D721Med (cell line): ENCODE results near the gene ZSCAN5C.
"Not testable (repeated sequence)": the region's sequence is repeated elsewhere in the genome, so short reads cannot be mapped to it uniquely, and the experiment has no call there.

Experiments used
- DNase-seq: peaks from one replicate; pipeline ENCODE4 v3.0.0; 2011; ENCODE audit warnings: low spot score; ENCODE audit not compliant: insufficient read length
- FAIRE-seq: peaks from 2 replicates; lab custom pipeline; 2011; peaks lifted over from hg19 to GRCh38; lab: Jason Lieb, UNC
- CTCF ChIP-seq: IDR thresholded peaks from 2 replicates; pipeline ENCODE4 v1.5.1; 2012; ENCODE audit warnings: mild to moderate bottlenecking, control low read depth; ENCODE audit not compliant: insufficient read depth; ENCODE audit errors: missing control alignments

ZSCAN5C gene

GRCh38 chr19:56193981-56194640 is 8.0 kb upstream of the ZSCAN5C start:
- no peak for FAIRE-seq
- no peak for TF ChIP-seq CTCF
- DNase-seq = peak; percentile 73

- FAIRE-seq, DNase-seq: not testable (repeated sequence)
These were observed 4.4 kb upstream of the ZSCAN5C start, which contains the start of gene ZSCAN5B for GRCh38 chr19:56197646-56198045. TSS of gene ZSCAN5B (minus strand) at chr19:56197783. CDS start at chr19:56193052, 4,731 bp downstream.

GRCh38 chr19:56199687-56200086 is 2.4 kb upstream of the ZSCAN5C start:
- FAIRE-seq (no peak), DNase-seq (no peak)
- no peak for TF ChIP-seq CTCF

- FAIRE-seq = not testable (repeated sequence)
These were observed 5.5 kb downstream of the ZSCAN5C start for GRCh38 chr19:56207581-56207980.

GRCh38 chr19:56209091-56209490 is 7.0 kb downstream of the ZSCAN5C start:
- DNase-seq = no peak
- FAIRE-seq = no peak
- TF ChIP-seq CTCF = no peak

More at GRCh38 chr19:56207581-56207980, 5.5 kb downstream of the ZSCAN5C start:
- DNase-seq = not testable (repeated sequence)

- not testable (repeated sequence) for DNase-seq, FAIRE-seq
These were observed 8.0 kb downstream of the ZSCAN5C start for GRCh38 chr19:56210036-56210435.

- no peak for FAIRE-seq
- TF ChIP-seq CTCF = no peak
- DNase-seq = no peak
These were observed 9.6 kb downstream of the ZSCAN5C start for GRCh38 chr19:56211718-56212117.

GRCh38 chr19:56217039-56217949 is 15.2 kb downstream of the ZSCAN5C start:
- TF ChIP-seq CTCF = no peak
- FAIRE-seq (no peak), DNase-seq (no peak)
